ENCODE results near the gene SLC12A5.
"Not testable (repeated sequence)": the region's sequence is repeated elsewhere in the genome, so short reads cannot be mapped to it uniquely, and the experiment has no call there.

SLC12A5 gene

GRCh38 chr20:45985573-45985972, 43.4 kb upstream of the SLC12A5 start:
- TF ChIP-seq CTCF (tag by site-specific recombination; IDR thresholded peaks at IDR 0.05) (peak; percentile 23; the same call in 1 of the 2 replicates), ZNF654 (tag by site-specific recombination; IDR thresholded peaks at IDR 0.05; ENCODE audit: low read depth) (peak; percentile 30; the same call in 1 of the 2 replicates), ZBTB17 (tag by site-specific recombination; IDR thresholded peaks at IDR 0.05) (0 out of 2 replicates have a peak, but pooled peaks have one; percentile 30), ZNF514 (tag by site-specific recombination; IDR thresholded peaks at IDR 0.05) (no peak), ZNF544 (tag by site-specific recombination; IDR thresholded peaks at IDR 0.05) (no peak), ZNF624 (tag by site-specific recombination; IDR thresholded peaks at IDR 0.05) (no peak)
- POLR2A ChIA-PET, result no interaction called here
- H3K4me3 ChIP-seq (ENCODE audit: low read depth, low read length), result no peak overlapping the region
- no peaks in the 10 kb centered on the region for H3K4me1 ChIP-seq (ENCODE audit: control insufficient read depth, insufficient read depth, low read length)
- no peaks in the 10 kb centered on the region for H3K36me3 ChIP-seq (ENCODE audit: control insufficient read depth in 2 of 2, insufficient read depth in 1 of 2, low read length in 2 of 2)
- CTCF ChIA-PET, result interaction anchor here (0.6 to 6.3 kb wide), 7 partner anchors 10 to 147 kb away, joined by 3 to 86 read pairs (median 4); no protein-coding TSS in a partner anchor
- no peaks in the 10 kb centered on the region for H3K9me3 ChIP-seq (ENCODE audit: control insufficient read depth, insufficient read depth, low read depth, low read length)
- no peak overlapping the region for H3K27ac ChIP-seq (ENCODE audit: extremely low read depth, low read depth, low read length)

- Histone ChIP-seq H3K4me1 (ENCODE audit: control insufficient read depth, insufficient read depth, low read length) (no peaks in the 10 kb centered on the region), H3K4me3 (ENCODE audit: low read depth, low read length) (no peak overlapping the region), H3K36me3 (ENCODE audit: control insufficient read depth in 2 of 2, insufficient read depth in 1 of 2, low read length in 2 of 2) (no peaks in the 10 kb centered on the region), H3K9me3 (ENCODE audit: control insufficient read depth, insufficient read depth, low read depth, low read length) (no peaks in the 10 kb centered on the region), H3K27ac (ENCODE audit: extremely low read depth, low read depth, low read length) (no peak overlapping the region)
- ChIA-PET CTCF (interaction anchor here (0.6 to 6.3 kb wide), 33 partner anchors 8 to 1007 kb away, joined by 3 to 86 read pairs (median 4); no protein-coding TSS in a partner anchor), POLR2A (interaction anchor here (0.5 to 1.2 kb wide), 3 partner anchors 17 to 53 kb away, joined by 3 to 7 read pairs (median 4); partner anchors contain the start of gene PCIF1)
- TF ChIP-seq PATZ1 (tag by site-specific recombination; IDR thresholded peaks at IDR 0.05) (0 out of 2 replicates have a peak, but pooled peaks have one; percentile 33), ZNF366 (tag by site-specific recombination; conservative IDR thresholded peaks at IDR 0.05) (peak; percentile 85), ZNF639 (tag by site-specific recombination; IDR thresholded peaks at IDR 0.05) (peak; percentile 34; the same call in 1 of the 2 replicates), ZEB2 (tag by site-specific recombination; IDR thresholded peaks at IDR 0.05) (peak; percentile 33; the same call in 1 of the 2 replicates), ZNF18 (tag by site-specific recombination; IDR thresholded peaks at IDR 0.05) (no peak), ZNF645 (tag by site-specific recombination; IDR thresholded peaks at IDR 0.05) (no peak), ZNF280D (tag by site-specific recombination; IDR thresholded peaks at IDR 0.05) (no peak), ZBTB8A (tag by site-specific recombination; IDR thresholded peaks at IDR 0.05) (0 out of 2 replicates have a peak, but pooled peaks have one; percentile 17), CTCF (tag by site-specific recombination; IDR thresholded peaks at IDR 0.05) (peak; percentile 76), ZBTB17 (tag by site-specific recombination; IDR thresholded peaks at IDR 0.05) (0 out of 2 replicates have a peak, but pooled peaks have one; percentile 34), ZNF654 (tag by site-specific recombination; IDR thresholded peaks at IDR 0.05; ENCODE audit: low read depth) (peak; percentile 74), GLIS2 (tag by site-specific recombination; IDR thresholded peaks at IDR 0.05) (peak; percentile 50)
Measured at GRCh38 chr20:45987108-45987780, 41.8 kb upstream of the SLC12A5 start.

- POLR2A ChIA-PET, result not testable (repeated sequence)
Measured at GRCh38 chr20:45988830-45989229, 40.2 kb upstream of the SLC12A5 start.

More at GRCh38 chr20:45988830-45989229, 40.2 kb upstream of the SLC12A5 start:
- H3K9me3 ChIP-seq (ENCODE audit: control insufficient read depth, insufficient read depth, low read depth, low read length); H3K4me3 ChIP-seq (ENCODE audit: low read depth, low read length); H3K4me1 ChIP-seq (ENCODE audit: control insufficient read depth, insufficient read depth, low read length); H3K27ac ChIP-seq (ENCODE audit: extremely low read depth, low read depth, low read length); H3K36me3 ChIP-seq (ENCODE audit: control insufficient read depth in 2 of 2, insufficient read depth in 1 of 2, low read length in 2 of 2): not testable (repeated sequence)
- CTCF ChIA-PET, result interaction anchor here (0.6 to 6.3 kb wide), 7 partner anchors 11 to 360 kb away, joined by 3 to 86 read pairs (median 4); partner anchors contain the start of gene ZNF335
